GM18873 (cell line): ENCODE results near the gene CDCP1.
"Not testable (repeated sequence)": the region's sequence is repeated elsewhere in the genome, so short reads cannot be mapped to it uniquely, and the experiment has no call there.

Experiments used
- ATAC-seq: cut with Tn5 transposase; IDR thresholded peaks from one replicate; pipeline ENCODE4 v1.9.1; 2021; ENCODE audit warnings: mild to moderate bottlenecking, moderate library complexity, moderate number of reproducible peaks; ENCODE audit not compliant: unreplicated experiment, low FRiP score

CDCP1 gene

DNA sequence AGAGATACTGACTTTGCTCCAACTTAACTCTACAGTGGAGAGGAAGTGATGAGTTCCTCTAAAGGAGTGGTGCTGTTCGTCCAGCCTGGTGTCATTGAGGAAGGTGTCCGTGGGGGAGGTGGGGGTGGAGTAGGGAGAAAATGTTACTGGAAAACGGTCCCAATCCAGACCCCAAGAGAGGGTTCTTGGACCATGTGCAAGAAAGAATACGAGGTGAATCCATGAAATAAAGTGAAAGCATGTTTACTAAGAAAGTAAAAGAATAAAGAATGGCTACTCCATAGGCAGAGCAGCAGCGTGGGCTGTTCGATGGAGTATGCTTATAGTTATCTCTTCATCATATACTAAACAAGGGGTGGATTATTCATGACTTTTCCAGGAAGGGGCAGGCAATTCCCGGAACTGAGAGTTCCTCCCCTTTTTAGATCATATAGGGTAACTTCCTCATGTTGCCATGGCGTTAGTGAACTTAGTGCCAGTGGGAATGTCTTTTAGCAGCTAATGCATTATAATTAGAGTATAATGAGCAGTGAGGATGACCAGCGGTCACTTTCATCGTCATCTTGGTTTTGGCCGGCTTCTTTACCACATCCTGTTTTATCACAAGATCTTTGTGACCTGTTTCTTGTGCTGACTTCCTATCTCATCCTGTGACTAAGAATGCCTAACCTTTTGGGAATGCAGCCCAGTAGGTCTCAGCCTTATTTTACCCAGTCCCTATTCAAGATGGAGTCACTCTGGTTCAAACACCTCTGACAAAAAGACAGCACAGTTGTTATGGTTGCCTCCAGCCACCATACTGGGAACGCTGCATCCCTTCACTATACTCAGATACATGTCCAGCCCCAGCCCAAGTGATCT, 81.4 kb downstream of the CDCP1 start:
- ATAC-seq, result no peak

DNA sequence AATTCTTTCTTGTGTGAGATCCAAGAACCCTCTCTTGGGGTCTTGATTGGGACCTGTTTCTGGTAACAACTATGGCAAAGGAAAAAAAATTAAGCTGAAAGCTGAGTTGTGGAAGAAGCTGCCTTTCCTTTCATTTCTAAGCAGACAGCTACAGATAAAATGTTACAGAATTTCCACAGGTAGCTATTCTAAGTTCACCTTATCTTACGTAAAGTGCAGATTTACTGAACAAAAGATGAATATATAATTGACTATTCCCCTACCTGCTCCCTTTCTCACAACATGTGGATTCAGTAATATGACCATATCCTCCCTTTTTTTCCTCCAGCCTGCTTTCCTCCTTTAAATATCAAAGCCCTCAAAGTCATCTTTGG, 83.5 kb downstream of the CDCP1 start:
- no peak for ATAC-seq

- no peak for ATAC-seq
Measured at GRCh38 chr3:45060165-45060892, 85.8 kb downstream of the CDCP1 start.

DNA sequence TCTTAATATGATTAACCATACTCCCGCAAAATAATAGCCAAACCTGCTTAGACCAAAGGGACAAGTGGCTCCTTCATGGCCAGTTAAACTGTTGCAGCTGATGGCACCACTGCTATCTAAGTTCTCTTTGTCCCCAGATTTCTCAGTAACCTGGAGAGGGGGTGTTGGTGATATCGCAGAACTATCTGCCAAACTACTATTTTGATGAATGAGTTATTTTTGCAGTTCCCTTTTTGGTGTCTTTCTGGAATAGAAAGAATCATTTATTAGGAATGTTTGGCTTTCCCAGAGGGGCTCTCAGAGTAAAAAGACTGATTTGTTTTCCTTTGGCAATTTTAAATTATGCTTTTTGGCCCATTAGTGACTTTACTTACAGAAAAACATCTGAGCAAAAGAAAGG, 87.0 kb downstream of the CDCP1 start:
- no peak for ATAC-seq

DNA sequence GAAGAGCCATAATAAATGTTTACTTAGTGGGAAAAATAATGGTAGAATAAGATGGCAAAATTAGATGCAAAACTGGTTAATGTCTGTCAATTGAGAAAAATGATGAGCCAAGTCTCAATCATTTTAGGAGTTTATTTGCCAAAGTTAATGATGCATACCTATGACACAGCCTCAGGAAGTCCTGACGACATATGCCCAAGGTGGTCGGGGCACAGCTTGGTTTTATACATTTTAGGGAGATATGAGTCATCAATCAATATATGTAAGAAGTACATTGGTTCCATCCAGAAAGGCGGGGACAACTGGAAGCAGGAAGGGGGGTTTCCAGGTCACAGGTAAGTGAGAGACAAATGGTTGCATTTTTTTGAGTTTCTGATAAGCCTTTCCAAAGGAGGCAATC, 88.6 kb downstream of the CDCP1 start:
- no peak for ATAC-seq

- ATAC-seq, result no peak
Measured at GRCh38 chr3:45056608-45057301, 89.4 kb downstream of the CDCP1 start.

- ATAC-seq, result no peak
Measured at GRCh38 chr3:45055411-45056143, 90.6 kb downstream of the CDCP1 start.

DNA sequence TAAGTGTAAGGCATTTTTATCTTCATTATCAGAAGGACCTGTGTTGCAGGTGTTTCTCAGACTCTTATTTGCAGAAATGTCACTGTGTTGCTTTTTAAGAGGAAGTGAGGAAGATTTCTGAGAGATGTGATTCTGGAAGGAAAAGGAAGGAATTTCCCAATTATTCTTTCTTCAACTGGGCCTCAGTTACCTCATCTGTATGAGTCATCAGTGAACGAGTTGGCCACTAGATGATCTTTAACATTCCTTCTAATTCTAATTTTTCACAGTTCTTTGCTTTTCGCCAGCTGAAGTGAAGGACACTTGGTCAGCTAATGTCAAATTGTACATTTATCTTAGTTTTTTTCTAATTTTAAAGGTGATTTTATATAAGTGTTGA, 91.2 kb downstream of the CDCP1 start:
- no peak for ATAC-seq

DNA sequence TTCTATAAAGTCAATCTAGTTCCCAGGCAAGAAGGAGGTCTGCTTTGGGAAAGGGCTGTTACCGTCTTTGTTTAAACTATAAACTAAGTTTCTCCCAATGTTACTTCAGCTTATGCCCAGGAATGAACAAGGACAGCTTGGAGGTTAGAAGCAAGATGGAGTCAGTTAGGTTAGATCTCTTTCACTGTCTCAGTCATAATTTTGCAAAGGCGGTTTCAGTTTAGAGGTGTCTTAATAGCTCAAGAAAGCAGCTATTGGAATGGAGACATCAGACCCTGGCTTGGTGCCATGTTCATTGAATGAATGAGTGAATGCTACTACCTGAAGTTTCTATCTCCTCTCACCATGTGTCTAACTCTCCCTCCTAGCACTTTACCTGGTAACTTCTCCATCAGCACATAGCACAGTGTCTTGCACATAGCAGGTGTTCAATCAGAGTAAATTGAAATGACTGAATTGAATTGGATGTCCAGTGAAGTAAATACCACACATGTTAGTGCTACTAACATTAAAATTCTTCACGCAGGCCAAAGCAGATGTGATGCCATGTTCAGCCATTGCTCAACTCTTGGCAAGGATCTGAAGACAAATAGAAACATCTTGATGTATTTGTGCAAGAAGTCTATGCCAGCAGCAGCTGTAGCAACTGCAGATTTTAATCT, 91.9 kb downstream of the CDCP1 start:
- no peak for ATAC-seq

DNA sequence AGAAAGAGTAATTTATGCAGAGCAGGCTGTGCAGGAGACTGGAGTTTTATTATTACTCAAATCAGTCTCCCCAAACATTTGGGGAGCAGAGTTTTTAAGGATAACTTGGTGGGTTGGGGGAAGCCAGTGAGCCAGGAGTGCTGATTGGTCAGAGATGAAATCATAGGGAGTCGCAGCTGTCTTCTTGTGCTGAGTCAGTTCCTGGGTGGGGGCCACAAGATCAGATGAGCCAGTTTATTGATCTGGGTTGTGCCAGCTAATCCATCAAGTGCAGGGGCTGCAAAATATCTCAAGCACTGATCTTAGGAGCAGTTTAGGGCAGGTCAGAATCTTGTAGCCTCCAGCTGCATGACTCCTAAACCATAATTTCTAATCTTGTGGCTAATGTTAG, 92.4 kb downstream of the CDCP1 start:
- ATAC-seq, result not testable (repeated sequence)

DNA sequence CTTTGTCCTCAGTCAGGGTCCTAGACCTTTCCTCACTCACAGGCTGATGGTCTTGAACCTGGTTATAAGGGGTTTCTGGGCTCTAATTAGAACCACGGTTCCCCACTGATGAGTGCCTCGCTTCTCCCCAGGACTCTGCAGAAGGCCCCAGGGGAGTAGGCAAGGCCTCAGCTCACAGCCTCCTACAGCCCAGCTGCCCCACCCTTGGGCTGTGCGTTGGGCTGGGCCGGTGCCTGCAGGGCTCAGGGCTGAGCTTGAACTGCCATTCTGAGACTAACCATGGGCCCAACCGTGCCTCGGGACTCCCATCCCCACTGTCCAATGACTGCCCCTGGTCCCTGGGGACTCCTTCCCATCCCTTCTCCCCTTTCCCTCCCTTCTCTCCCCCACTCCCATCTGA, 94.5 kb downstream of the CDCP1 start:
- no peak for ATAC-seq

DNA sequence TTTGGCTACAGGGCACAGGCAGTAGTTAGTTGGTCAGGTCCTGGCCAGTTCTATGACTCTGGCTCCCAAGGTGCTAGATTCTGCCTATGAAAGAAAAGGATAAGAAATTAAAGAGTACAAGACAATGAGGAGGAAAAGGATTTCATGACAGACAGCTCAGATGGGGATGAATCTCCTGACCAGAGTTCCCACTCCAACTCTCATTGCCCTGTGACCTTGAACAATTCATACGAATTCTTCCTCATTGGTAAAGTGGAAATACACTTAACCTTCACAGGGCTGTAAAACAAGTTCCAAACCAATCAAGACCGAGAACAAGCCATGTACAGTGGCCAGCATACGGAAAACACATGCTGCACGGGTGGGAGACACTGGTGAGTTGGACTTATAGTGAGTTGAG, 96.4 kb downstream of the CDCP1 start:
- ATAC-seq, result no peak

DNA sequence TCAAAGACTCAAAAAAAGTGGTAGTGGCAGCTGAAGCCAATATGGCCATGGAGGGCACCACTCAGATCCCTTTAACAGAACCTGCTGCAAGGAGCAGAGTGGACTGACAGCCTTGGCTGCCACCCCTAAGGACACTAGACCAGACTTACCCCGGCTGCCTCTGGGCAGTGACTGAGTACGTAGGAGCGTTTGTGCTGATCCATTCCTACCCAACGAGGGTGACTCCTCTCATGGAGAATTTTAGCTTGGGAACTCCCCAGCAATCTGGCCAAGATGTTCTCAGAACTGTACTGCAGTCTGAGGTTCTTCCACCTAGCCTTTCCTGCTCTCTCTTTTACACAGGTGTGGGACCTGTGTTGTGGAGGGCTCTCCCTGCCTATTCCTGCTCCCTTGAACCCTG, 97.9 kb downstream of the CDCP1 start:
- no peak for ATAC-seq

DNA sequence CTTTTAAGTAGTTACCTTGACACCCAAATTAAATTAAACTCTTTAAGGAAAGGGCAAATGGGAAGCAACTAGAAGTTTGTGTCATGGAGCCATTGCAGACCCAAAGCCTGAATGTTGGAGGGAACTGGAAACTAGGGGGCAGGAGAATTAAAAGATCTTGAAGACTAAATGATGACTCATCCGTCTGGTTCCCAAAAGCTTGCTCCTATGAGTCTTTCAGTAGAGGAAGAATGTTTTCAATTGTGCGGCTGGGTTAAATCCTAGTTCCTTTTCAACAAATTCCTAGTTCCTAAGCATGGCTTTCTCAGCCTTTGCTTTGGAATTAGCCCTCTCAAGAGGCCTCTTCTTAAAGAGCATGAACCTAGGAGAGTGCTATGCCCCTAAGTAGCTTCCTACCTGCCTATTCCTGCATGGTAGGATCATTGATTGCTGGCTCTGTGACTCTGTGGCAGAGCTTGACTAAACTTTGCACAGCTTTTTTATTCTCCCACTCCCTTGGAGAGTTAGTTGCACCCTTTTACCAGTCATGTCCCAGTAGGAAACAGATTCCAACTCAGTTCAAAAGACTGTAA, 102.4 kb downstream of the CDCP1 start:
- ATAC-seq, result no peak

- ATAC-seq, result no peak
Measured at GRCh38 chr3:45042162-45042561, 104.0 kb downstream of the CDCP1 start.

DNA sequence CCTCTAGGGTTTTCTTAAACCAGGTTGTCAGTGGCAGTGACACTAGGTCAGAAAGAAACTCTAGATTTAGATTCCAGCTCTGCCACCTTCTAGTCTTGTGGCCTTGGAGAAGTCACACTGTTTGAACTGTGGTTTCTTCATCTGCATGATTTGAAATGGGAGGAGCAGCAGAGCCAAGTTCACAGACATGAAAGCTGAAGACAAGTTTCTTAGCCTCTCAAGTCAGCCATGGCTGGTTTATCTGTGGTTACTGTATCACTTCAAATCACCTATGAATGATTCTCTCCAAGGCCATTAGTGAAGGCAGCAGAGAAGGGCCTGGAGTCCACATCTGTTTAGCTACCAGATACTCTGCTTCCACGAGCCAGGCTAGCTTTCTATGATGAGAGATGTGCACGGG, 104.5 kb downstream of the CDCP1 start:
- ATAC-seq, result no peak

DNA sequence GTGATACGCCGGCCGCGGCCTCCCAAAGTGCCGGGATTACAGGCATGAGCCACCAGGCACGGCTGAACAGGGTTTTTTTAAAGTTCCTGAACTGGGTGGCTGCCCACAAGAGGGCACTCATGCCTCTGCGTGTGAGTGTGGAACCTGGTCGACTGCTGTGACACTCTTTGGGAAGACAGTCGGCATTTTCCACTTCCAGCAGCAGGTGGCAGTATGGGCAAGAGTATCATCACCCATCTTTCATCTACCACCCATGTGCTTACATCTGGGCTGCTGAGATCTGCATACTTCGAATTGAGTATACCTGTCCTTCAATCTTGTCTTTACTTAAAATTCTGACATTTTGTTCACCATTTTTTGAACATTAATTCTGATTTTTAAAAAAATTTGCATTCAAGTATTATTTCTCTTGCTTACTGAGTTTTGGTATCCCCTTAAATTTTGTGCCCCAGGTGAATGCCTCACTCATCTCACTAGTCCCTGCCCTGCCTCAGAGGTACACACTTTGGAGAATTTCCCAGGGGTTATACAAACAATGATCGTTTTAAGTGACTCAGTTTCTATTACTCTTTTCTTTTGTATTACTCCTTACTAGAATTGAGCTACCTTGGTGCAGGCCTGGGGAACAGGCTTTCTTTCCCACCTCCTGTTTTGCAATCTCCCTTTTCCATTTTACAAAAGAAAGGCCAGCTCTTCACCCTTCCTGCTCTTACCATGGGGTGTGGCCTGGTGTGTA, 108.3 kb downstream of the CDCP1 start:
- ATAC-seq, result peak; percentile 73

GRCh38 chr3:45035441-45036301, 110.5 kb downstream of the CDCP1 start:
- no peak for ATAC-seq
